ENCODE data around the gene MEPCE. TPM values are rescaled to one million over a fixed set of nuclear protein-coding genes. Genes with fewer than 3 reads are reported as not detected.
"Not testable (repeated sequence)": the region's sequence is repeated elsewhere in the genome, so short reads cannot be mapped to it uniquely, and the experiment has no call there.

MEPCE gene
- total and polyA plus RNA-seq, 2 of the 8 experiments (the other 6 are each of a cell fraction or from before 2014, with no cell fraction given) = 22.8 to 48.8 TPM

DNA sequence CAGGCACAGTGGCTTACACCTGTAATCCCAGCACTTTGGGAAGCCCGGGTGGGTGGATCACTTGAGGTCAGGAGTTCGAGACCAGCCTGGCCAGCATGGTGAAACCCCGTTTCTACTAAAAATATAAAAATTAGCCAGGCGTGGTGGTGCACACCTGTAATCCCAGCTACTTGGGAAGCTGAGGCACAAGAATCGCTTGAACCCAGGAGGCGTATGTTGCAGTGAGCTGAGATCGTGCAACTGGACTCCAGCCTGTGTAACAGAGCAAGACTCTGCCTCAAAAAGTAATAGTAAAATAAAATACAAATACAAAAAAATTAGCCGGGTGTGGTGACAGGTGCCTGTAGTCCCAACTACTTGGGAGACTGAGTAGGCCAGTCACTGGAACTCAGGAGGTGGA, 9.1 kb downstream of the MEPCE start:
- H3K14ac ChIP-seq (ENCODE audit: insufficient read length); H4K20me1 ChIP-seq (replicated peaks in 1 of 2; ENCODE audit: control insufficient read depth in 1 of 2, insufficient read depth in 2 of 2, low read length in 2 of 2); H3K4me1 ChIP-seq (replicated peaks in 1 of 4; ENCODE audit: control insufficient read depth in 3 of 4, insufficient read depth in 4 of 4, low read length in 3 of 4); H2BK15ac ChIP-seq (ENCODE audit: low read length); H4K8ac ChIP-seq (ENCODE audit: extremely low read depth, insufficient read depth, low read length); H3K18ac ChIP-seq (ENCODE audit: extremely low read depth, low read length); H2AFZ ChIP-seq (ENCODE audit: low read length); DNase-seq (ENCODE audit: low read depth in 1 of 2, low spot score in 2 of 2); H2BK12ac ChIP-seq (ENCODE audit: low read depth, low read length); H4K5ac ChIP-seq (ENCODE audit: insufficient read length, low read depth, low read length); H3K4me3 ChIP-seq (ENCODE audit: extremely low read depth in 1 of 4, insufficient read depth in 2 of 4, low read depth in 3 of 4, low read length in 4 of 4); H2BK20ac ChIP-seq (ENCODE audit: low read length); H3K4ac ChIP-seq (replicated peaks; ENCODE audit: insufficient read length, low read depth, low read length); H3K9me3 ChIP-seq (ENCODE audit: insufficient read depth in 2 of 2, low read depth in 1 of 2, low read length in 1 of 2); H2BK120ac ChIP-seq (replicated peaks; ENCODE audit: low read depth, low read length); H2BK5ac ChIP-seq (ENCODE audit: low read depth, low read length); H3K9ac ChIP-seq (replicated peaks in 1 of 4; ENCODE audit: extremely low read depth in 1 of 4, low read depth in 3 of 4, low read length in 3 of 4); H3K23ac ChIP-seq (ENCODE audit: insufficient read length); H3K27ac ChIP-seq (ENCODE audit: low read depth, low read length); FAIRE-seq; H4K91ac ChIP-seq (replicated peaks; ENCODE audit: insufficient read length, low read length); H3K79me1 ChIP-seq (ENCODE audit: low read depth, low read length); H3K56ac ChIP-seq (replicated peaks; ENCODE audit: insufficient read length, low read depth, low read length); H2AK5ac ChIP-seq (ENCODE audit: low read depth, low read length); H3K23me2 ChIP-seq (ENCODE audit: low read depth, low read length); H3K27me3 ChIP-seq (replicated peaks in 1 of 4; ENCODE audit: control insufficient read depth in 3 of 4, extremely low read depth in 1 of 4, insufficient read depth in 3 of 4, low read length in 3 of 4); H3K4me2 ChIP-seq (ENCODE audit: insufficient read depth in 1 of 2, low read depth in 2 of 2, low read length in 2 of 2): not testable (repeated sequence)
- POLR2A ChIA-PET (ENCODE audit: partially characterized antibody) = interaction anchor here (1.0 to 4.7 kb wide), 2 partner anchors 10 to 12 kb away, joined by 3 to 45 read pairs; partner anchors contain the start of genes MEPCE and ZCWPW1
- Histone ChIP-seq H3K36me3 (ENCODE audit: control insufficient read depth in 2 of 4, insufficient read depth in 4 of 4, low read length in 3 of 4) (peaks cover 0 to 14% (median 8%) of the 10 kb centered on the region in 4 experiments; a peak in 5 of 8 replicates), H3K79me2 (ENCODE audit: control insufficient read depth in 1 of 2, insufficient read depth in 2 of 2, low read length in 2 of 2) (peaks cover 0 to 16% of the 10 kb centered on the region in 2 experiments; a peak in 2 of 4 replicates)
- CTCF ChIA-PET (ENCODE audit: partially characterized antibody) = interaction anchor here (0.7 to 1.8 kb wide), 3 partner anchors 8 to 120 kb away, joined by 3 to 7 read pairs (median 3); no protein-coding TSS in a partner anchor
- 87% methylated on average over 8 of the region's 8 CpGs; no CpG with 5 or more reads in 1 of the 2 experiments for WGBS, 2 experiments (ENCODE audit: extremely low coverage in 1 of 2, insufficient coverage in 1 of 2, insufficient read length in 1 of 2, insufficient replicate concordance in 2 of 2, low coverage in 1 of 2, low lambda C conversion rate in 2 of 2, missing lambda C conversion rate in 1 of 2)

DNA sequence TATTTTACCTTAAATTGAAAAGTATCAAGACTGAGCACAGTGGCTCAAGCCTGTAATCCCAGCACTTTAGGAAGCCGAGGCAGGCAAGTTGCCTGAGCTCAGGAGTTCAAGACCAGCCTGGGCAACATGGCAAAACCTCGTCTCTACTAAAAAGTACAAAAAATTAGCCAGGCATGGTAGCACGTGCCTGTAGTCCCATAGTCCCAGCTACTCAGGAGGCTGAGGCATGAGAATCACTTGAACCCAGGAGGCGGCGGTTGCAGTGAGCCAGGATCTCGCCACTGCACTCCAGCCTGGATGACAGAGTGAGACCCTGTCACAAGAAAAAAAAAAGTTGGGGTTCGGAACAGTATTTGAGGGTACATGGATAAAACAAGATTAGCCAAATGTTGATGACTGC, 9.6 kb downstream of the MEPCE start:
- H3K18ac ChIP-seq (ENCODE audit: extremely low read depth, low read length); H4K20me1 ChIP-seq (replicated peaks in 1 of 2; ENCODE audit: control insufficient read depth in 1 of 2, insufficient read depth in 2 of 2, low read length in 2 of 2); H3K4me2 ChIP-seq (ENCODE audit: insufficient read depth in 1 of 2, low read depth in 2 of 2, low read length in 2 of 2); H3K23ac ChIP-seq (ENCODE audit: insufficient read length); H3K4ac ChIP-seq (replicated peaks; ENCODE audit: insufficient read length, low read depth, low read length); H3K23me2 ChIP-seq (ENCODE audit: low read depth, low read length); H3K9me3 ChIP-seq (ENCODE audit: insufficient read depth in 2 of 2, low read depth in 1 of 2, low read length in 1 of 2); H3K56ac ChIP-seq (replicated peaks; ENCODE audit: insufficient read length, low read depth, low read length); H2AK5ac ChIP-seq (ENCODE audit: low read depth, low read length); H4K5ac ChIP-seq (ENCODE audit: insufficient read length, low read depth, low read length); H2BK12ac ChIP-seq (ENCODE audit: low read depth, low read length); H3K4me1 ChIP-seq (replicated peaks in 1 of 4; ENCODE audit: control insufficient read depth in 3 of 4, insufficient read depth in 4 of 4, low read length in 3 of 4); H2BK15ac ChIP-seq (ENCODE audit: low read length); H3K36me3 ChIP-seq (ENCODE audit: control insufficient read depth in 2 of 4, insufficient read depth in 4 of 4, low read length in 3 of 4); H3K14ac ChIP-seq (ENCODE audit: insufficient read length); H3K4me3 ChIP-seq (ENCODE audit: extremely low read depth in 1 of 4, insufficient read depth in 2 of 4, low read depth in 3 of 4, low read length in 4 of 4); H2BK20ac ChIP-seq (ENCODE audit: low read length); H2AFZ ChIP-seq (ENCODE audit: low read length); DNase-seq (ENCODE audit: low read depth in 1 of 2, low spot score in 2 of 2); H4K91ac ChIP-seq (replicated peaks; ENCODE audit: insufficient read length, low read length); H4K8ac ChIP-seq (ENCODE audit: extremely low read depth, insufficient read depth, low read length); H2BK120ac ChIP-seq (replicated peaks; ENCODE audit: low read depth, low read length); H3K79me1 ChIP-seq (ENCODE audit: low read depth, low read length); H2BK5ac ChIP-seq (ENCODE audit: low read depth, low read length); H3K27me3 ChIP-seq (replicated peaks in 1 of 4; ENCODE audit: control insufficient read depth in 3 of 4, extremely low read depth in 1 of 4, insufficient read depth in 3 of 4, low read length in 3 of 4); H3K27ac ChIP-seq (ENCODE audit: low read depth, low read length); H3K9ac ChIP-seq (replicated peaks in 1 of 4; ENCODE audit: extremely low read depth in 1 of 4, low read depth in 3 of 4, low read length in 3 of 4); FAIRE-seq: not testable (repeated sequence)
- ChIA-PET CTCF (ENCODE audit: partially characterized antibody) (interaction anchor here (0.7 to 1.8 kb wide), 3 partner anchors 7 to 120 kb away, joined by 3 to 7 read pairs (median 3); no protein-coding TSS in a partner anchor), POLR2A (ENCODE audit: partially characterized antibody) (interaction anchor here (1.0 to 4.7 kb wide), 2 partner anchors 10 to 11 kb away, joined by 3 to 45 read pairs; partner anchors contain the start of genes MEPCE and ZCWPW1)
- H3K79me2 ChIP-seq (ENCODE audit: control insufficient read depth in 1 of 2, insufficient read depth in 2 of 2, low read length in 2 of 2) = peaks cover 0 to 11% of the 10 kb centered on the region in 2 experiments; a peak in 2 of 4 replicates
- 92% methylated on average over 7 of the region's 7 CpGs; no CpG with 5 or more reads in 1 of the 2 experiments for WGBS, 2 experiments (ENCODE audit: extremely low coverage in 1 of 2, insufficient coverage in 1 of 2, insufficient read length in 1 of 2, insufficient replicate concordance in 2 of 2, low coverage in 1 of 2, low lambda C conversion rate in 2 of 2, missing lambda C conversion rate in 1 of 2)

All from H1 (cell line).